Breast epithelium (tissue), 4 donors: ENCODE results near the gene COX18. TPM values are rescaled to one million over a fixed set of nuclear protein-coding genes. Genes with fewer than 3 reads are reported as not detected.

ENCODE experiments used
- DNase-seq, 2 donors: peaks; one replicate each; pipeline ENCODE4 v3.0.0-alpha.2; 2019; ENCODE audit warnings: low spot score in 2 of 2
- H3K27ac ChIP-seq, 2 donors: fragments of 200-600 bp; sonication (generic) in 1 of 2; one replicate each; pipeline ENCODE4 v1.5.1; 2016 to 2019; ENCODE audit warnings: mild to moderate bottlenecking in 1 of 2
- H3K27me3 ChIP-seq, 2 donors: fragments of 200-600 bp; sonication (generic) in 1 of 2; one replicate each; pipeline versions ENCODE4 v1.5.1 to v1.6.0; 2017 to 2019; ENCODE audit warnings: control low read depth in 1 of 2, mild to moderate bottlenecking in 1 of 2
- H3K36me3 ChIP-seq: fragments of 200-600 bp; one replicate; pipeline ENCODE4 v1.5.1; 2019
- H3K4me1 ChIP-seq, 2 donors: fragments of 200-600 bp; sonication (generic); one replicate each; pipeline ENCODE4 v1.5.1; 2016 to 2019; ENCODE audit warnings: control low read depth in 1 of 2
- H3K4me3 ChIP-seq, 3 donors: fragments of 200-600 bp; sonication (generic); 1 replicate in 2 of 3; 2 replicates in 1 of 3; pipeline ENCODE4 v1.5.1; 2016 to 2019; ENCODE audit warnings: mild to moderate bottlenecking in 3 of 3, moderate library complexity in 2 of 3
- H3K9me3 ChIP-seq, 2 donors: fragments of 200-600 bp; sonication (generic) in 1 of 2; one replicate each; pipeline ENCODE4 v1.5.1; 2016 to 2019; ENCODE audit warnings: control low read depth in 1 of 2
- CTCF ChIP-seq, 3 donors: fragments of 450-650 bp; IDR thresholded peaks; one replicate each; pipeline ENCODE4 v1.5.1; 2016 to 2017; ENCODE audit warnings: antibody characterized with exemption in 3 of 3, mild to moderate bottlenecking in 3 of 3, moderate library complexity in 3 of 3
- POLR2A ChIP-seq: fragments of 450-650 bp; IDR thresholded peaks from one replicate; pipeline ENCODE4 v1.6.1; 2016; ENCODE audit warnings: antibody characterized with exemption, mild to moderate bottlenecking, moderate library complexity
- POLR2AphosphoS5 ChIP-seq, 3 donors: sonication (generic); formaldehyde crosslinking; IDR thresholded peaks; one replicate each; pipeline ENCODE4 v1.6.1; 2017; ENCODE audit warnings: antibody characterized with exemption in 3 of 3
- intact Hi-C: fragments of 100-400 bp; cut with DNase I; formaldehyde crosslinking; loops from one replicate; pipeline ENCODE4 v1.15.1; 2023; ENCODE audit warnings: low total_unique reads
- total RNA-seq, 3 donors: library from RNA; depleted of rRNA; stranded (reverse); fragments of >200 nt; gene quantifications; one replicate each; pipeline ENCODE4 v1.1.0, GENCODE V29; 2016

COX18 gene
- total RNA-seq, 3 donors from 2014 or later: 18.0 to 33.4 (median 19.0) TPM

GRCh38 chr4:73064536-73064935 lies 5.0 kb downstream of the COX18 start:
- TF ChIP-seq CTCF (IDR thresholded peaks at IDR 0.05) (no peak), POLR2AphosphoS5 (IDR thresholded peaks at IDR 0.05) (no peak), POLR2A (no peak)
- H3K36me3 ChIP-seq: no peaks in the 10 kb centered on the region
- no peaks in the 10 kb centered on the region for H3K9me3 ChIP-seq
- no peak for DNase-seq
- H3K27me3 ChIP-seq: no peaks in the 10 kb centered on the region
- H3K27ac ChIP-seq: no peak overlapping the region
- no peak overlapping the region for H3K4me3 ChIP-seq
- intact Hi-C loops: no loop called here
- H3K4me1 ChIP-seq: no peaks in the 10 kb centered on the region

- TF ChIP-seq CTCF (IDR thresholded peaks at IDR 0.05): no peak
- no peak for TF ChIP-seq POLR2AphosphoS5 (IDR thresholded peaks at IDR 0.05)
- no peak for TF ChIP-seq POLR2A
- Histone ChIP-seq H3K9me3 (no peaks in the 10 kb centered on the region), H3K4me3 (no peak overlapping the region), H3K27me3 (no peaks in the 10 kb centered on the region), H3K4me1 (no peaks in the 10 kb centered on the region), H3K27ac (no peak overlapping the region), H3K36me3 (peaks cover 3% of the 10 kb centered on the region)
- intact Hi-C loops: no loop called here
- DNase-seq: no peak
These were observed 14.1 kb downstream of the COX18 start for GRCh38 chr4:73055241-73055897.

GRCh38 chr4:73053974-73054480 lies 15.5 kb downstream of the COX18 start:
- no peaks in the 10 kb centered on the region for H3K27me3 ChIP-seq
- intact Hi-C loops: no loop called here
- H3K9me3 ChIP-seq: no peaks in the 10 kb centered on the region
- no peak overlapping the region for H3K4me3 ChIP-seq
- DNase-seq: no peak
- TF ChIP-seq CTCF (IDR thresholded peaks at IDR 0.05) (no peak), POLR2AphosphoS5 (IDR thresholded peaks at IDR 0.05) (no peak), POLR2A (no peak)
- peaks cover 3% of the 10 kb centered on the region for H3K36me3 ChIP-seq
- H3K27ac ChIP-seq: no peak overlapping the region
- no peaks in the 10 kb centered on the region for H3K4me1 ChIP-seq

GRCh38 chr4:73053076-73053475 lies 16.4 kb downstream of the COX18 start:
- intact Hi-C loops: no loop called here
- DNase-seq: no peak
- H3K27me3 ChIP-seq: no peaks in the 10 kb centered on the region
- no peak overlapping the region for H3K27ac ChIP-seq
- H3K4me3 ChIP-seq: no peak overlapping the region
- H3K9me3 ChIP-seq: no peaks in the 10 kb centered on the region
- TF ChIP-seq CTCF (IDR thresholded peaks at IDR 0.05): no peak
- TF ChIP-seq POLR2A: no peak
- no peak for TF ChIP-seq POLR2AphosphoS5 (IDR thresholded peaks at IDR 0.05)
- H3K4me1 ChIP-seq: no peaks in the 10 kb centered on the region
- H3K36me3 ChIP-seq: peaks cover 3% of the 10 kb centered on the region

- H3K4me3 ChIP-seq: no peak overlapping the region
- H3K27ac ChIP-seq: no peak overlapping the region
- no peaks in the 10 kb centered on the region for H3K9me3 ChIP-seq
- intact Hi-C loops: no loop called here
- TF ChIP-seq CTCF (IDR thresholded peaks at IDR 0.05): no peak
- no peak for TF ChIP-seq POLR2AphosphoS5 (IDR thresholded peaks at IDR 0.05)
- no peak for TF ChIP-seq POLR2A
- no peaks in the 10 kb centered on the region for H3K27me3 ChIP-seq
- peaks cover 3% of the 10 kb centered on the region for H3K36me3 ChIP-seq
- DNase-seq: no peak
- no peaks in the 10 kb centered on the region for H3K4me1 ChIP-seq
These were observed 17.9 kb downstream of the COX18 start for GRCh38 chr4:73051625-73052024.
